NT2/D1 (cell line): ENCODE measurements around the gene VWCE.
"Not testable (repeated sequence)": the region's sequence is repeated elsewhere in the genome, so short reads cannot be mapped to it uniquely, and the experiment has no call there.

Experiments
- SUZ12 ChIP-seq: IDR thresholded peaks from 2 replicates; pipeline ENCODE4 v1.6.1; 2011; ENCODE audit not compliant: insufficient read length, insufficient read depth; ENCODE audit errors: extremely low read depth
- YY1 ChIP-seq: IDR thresholded peaks from 2 replicates; pipeline ENCODE4 v1.6.1; 2011; ENCODE audit not compliant: insufficient read length, insufficient read depth
- ZNF274 ChIP-seq: IDR thresholded peaks from 2 replicates; pipeline ENCODE4 v1.6.1; 2011; ENCODE audit warnings: mild to moderate bottlenecking, low read depth, low read length

- not testable (repeated sequence) for TF ChIP-seq YY1, ZNF274, SUZ12
These were observed 44.0 kb downstream of the VWCE start for GRCh38 chr11:61250796-61251765.
